HuH-7 (cell line): ENCODE results near the gene GSTCD.
"Not testable (repeated sequence)": the region's sequence is repeated elsewhere in the genome, so short reads cannot be mapped to it uniquely, and the experiment has no call there.

Experiments
- DNase-seq: peaks from one replicate; pipeline ENCODE4 v3.0.0; 2011; ENCODE audit warnings: low spot score

Gene GSTCD

GRCh38 chr4:105708181-105709080, at the start of gene GSTCD, which contains the start of gene INTS12:
Gene GSTCD, plus strand, starts transcription at chr4:105708784. Its CDS starts 8,830 bp downstream, at chr4:105717614.
Gene INTS12, minus strand, starts transcription at chr4:105708689. Its CDS starts 8,684 bp downstream, at chr4:105700005.
- DNase-seq, result peak; percentile 58

- DNase-seq, result no peak
Observed at GRCh38 chr4:105659190-105659589, 49.4 kb upstream of the GSTCD start.

- no peak for DNase-seq
Observed at GRCh38 chr4:105661028-105661427, 47.6 kb upstream of the GSTCD start.

GRCh38 chr4:105662935-105663675, 45.5 kb upstream of the GSTCD start:
- no peak for DNase-seq

- peak; percentile 10 for DNase-seq
Observed at GRCh38 chr4:105666693-105667092, 41.9 kb upstream of the GSTCD start.

GRCh38 chr4:105670684-105671083, 37.9 kb upstream of the GSTCD start:
- DNase-seq, result no peak

GRCh38 chr4:105671301-105671700, 37.3 kb upstream of the GSTCD start:
- DNase-seq, result no peak

- DNase-seq, result no peak
Observed at GRCh38 chr4:105674011-105674410, 34.6 kb upstream of the GSTCD start.

GRCh38 chr4:105677709-105678108, 30.9 kb upstream of the GSTCD start:
- no peak for DNase-seq

GRCh38 chr4:105679186-105679585, 29.4 kb upstream of the GSTCD start:
- no peak for DNase-seq

- DNase-seq, result no peak
Observed at GRCh38 chr4:105683038-105683437, 25.5 kb upstream of the GSTCD start.

- DNase-seq, result no peak
Observed at GRCh38 chr4:105686571-105686970, 22.0 kb upstream of the GSTCD start.

- not testable (repeated sequence) for DNase-seq
Observed at GRCh38 chr4:105694812-105695211, 13.8 kb upstream of the GSTCD start.

GRCh38 chr4:105695832-105696231, 12.8 kb upstream of the GSTCD start:
- DNase-seq, result not testable (repeated sequence)

- no peak for DNase-seq
Observed at GRCh38 chr4:105698607-105699006, 10.0 kb upstream of the GSTCD start.

- DNase-seq, result no peak
Observed at GRCh38 chr4:105707782-105708180, 803 bp upstream of the GSTCD start.

- DNase-seq, result peak; percentile 23
Observed at GRCh38 chr4:105709081-105709450, 482 bp downstream of the GSTCD start.

GRCh38 chr4:105710012-105710600, 1.5 kb downstream of the GSTCD start:
- DNase-seq, result no peak

- no peak for DNase-seq
Observed at GRCh38 chr4:105710678-105711077, 2.1 kb downstream of the GSTCD start.

GRCh38 chr4:105712766-105713165, 4.2 kb downstream of the GSTCD start:
- DNase-seq, result no peak

GRCh38 chr4:105714071-105714521, 5.5 kb downstream of the GSTCD start:
- no peak for DNase-seq

- no peak for DNase-seq
Observed at GRCh38 chr4:105714932-105715331, 6.3 kb downstream of the GSTCD start.
